Measurements from ENCODE around the gene CBR4.
"Not testable (repeated sequence)": the region's sequence is repeated elsewhere in the genome, so short reads cannot be mapped to it uniquely, and the experiment has no call there.

CBR4 gene

GRCh38 chr4:168993714-168994510 is 16.1 kb downstream of the CBR4 start:
- DNase-seq (ENCODE audit: low spot score): no peak

DNA sequence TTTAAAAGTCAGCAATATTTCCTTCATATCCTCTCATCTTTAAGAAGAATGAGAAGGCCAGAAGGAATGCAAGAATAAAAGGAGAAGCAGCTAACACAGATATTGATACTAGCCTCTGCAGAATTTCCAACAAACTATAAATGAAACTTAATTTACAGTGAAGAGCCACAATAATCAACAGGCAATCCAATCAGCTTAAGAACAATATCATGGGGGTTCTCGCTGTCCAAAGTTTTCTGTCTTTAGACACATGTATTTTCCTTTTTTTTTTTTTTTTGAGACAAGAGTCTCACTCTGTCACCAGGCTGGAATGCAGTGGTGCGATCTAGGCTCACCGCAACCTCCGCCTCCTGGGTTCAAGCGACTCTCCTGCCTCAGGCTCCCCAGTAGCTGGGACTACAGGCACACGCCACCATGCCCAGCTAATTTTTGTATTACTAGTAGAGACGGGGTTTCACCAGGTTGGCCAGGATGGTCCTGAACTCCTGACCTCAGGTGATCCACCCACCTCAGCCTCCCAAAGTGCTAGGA is 17.0 kb downstream of the CBR4 start:
- not testable (repeated sequence) for DNase-seq (ENCODE audit: low spot score)

DNA sequence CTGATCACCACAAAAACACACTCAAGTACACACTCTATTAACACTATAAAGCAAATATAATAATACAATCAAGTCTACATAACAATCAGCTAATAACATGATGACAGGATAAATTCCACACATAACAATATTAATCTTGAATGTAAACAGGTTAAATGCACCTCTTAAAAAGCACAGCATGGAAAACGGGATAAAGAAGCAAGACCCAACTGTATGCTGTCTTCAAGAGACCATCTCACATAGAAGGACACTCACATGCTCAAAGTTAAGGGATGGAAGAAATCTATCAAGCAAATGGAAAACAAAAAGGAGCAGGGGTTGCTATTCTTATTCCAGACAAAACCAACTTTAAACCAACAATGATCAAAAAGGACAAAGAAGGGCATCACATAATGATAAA is 28.1 kb downstream of the CBR4 start:
- no peak for DNase-seq (ENCODE audit: low spot score)

DNA sequence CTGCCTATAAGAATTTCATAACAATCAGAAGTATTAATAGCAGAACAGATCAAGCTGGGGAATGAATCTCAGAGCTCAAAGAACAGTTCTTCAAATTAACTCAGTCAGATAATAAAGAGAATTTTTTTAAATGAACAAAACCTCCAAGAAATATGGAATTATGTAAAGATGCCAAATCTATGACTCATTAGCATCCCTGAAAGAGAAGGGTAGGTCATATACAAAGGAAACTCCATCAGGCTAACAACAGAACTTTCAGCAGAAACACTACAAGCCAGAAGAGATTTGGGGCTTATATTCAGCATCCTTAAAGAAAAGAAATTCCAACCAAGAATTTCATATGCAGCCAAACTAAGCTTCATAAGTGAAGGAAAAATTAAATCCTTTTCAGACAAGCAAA is 28.6 kb downstream of the CBR4 start:
- DNase-seq (ENCODE audit: low spot score): no peak

DNA sequence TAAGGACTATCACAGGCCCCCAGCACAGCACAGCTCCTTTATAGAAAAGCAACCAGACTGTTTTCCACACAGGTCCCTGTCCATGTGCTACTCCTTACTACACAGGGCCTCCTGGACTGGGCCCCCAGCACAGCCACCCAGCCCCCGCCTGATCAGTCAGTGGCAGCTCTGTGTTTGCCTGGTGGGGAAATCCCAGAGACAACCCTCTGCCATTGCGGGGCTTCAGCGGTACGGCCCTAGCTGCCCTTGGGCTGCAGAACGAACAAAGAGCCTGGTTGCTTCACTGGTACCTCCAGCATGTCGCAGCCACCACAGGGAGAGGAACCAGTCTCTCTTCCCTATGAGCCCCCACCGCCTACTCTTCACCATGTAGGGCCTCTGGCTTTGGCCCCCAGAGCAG is 30.7 kb downstream of the CBR4 start:
- DNase-seq (ENCODE audit: low spot score): no peak

GRCh38 chr4:168978001-168978700 is 31.9 kb downstream of the CBR4 start:
- no peak for DNase-seq (ENCODE audit: low spot score)

DNA sequence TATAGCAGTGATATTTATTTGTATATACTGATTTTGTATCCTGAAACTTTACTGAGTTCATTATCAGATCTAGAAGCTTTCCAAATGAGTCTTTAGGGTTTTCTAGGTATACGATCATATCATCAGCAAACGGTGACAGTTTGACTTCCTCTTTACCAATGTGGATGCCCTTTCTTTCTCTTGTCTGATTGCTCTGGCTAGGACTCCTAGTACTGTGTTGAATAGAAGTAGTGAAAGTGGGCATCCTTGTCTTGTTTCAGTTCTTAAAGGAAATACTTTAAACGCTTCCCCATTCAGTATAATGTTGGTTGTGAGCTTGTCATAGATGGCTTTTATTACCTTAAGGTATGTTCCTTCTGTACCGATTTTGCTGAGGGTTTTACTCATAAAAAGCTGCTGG is 37.5 kb downstream of the CBR4 start:
- DNase-seq (ENCODE audit: low spot score): no peak

DNA sequence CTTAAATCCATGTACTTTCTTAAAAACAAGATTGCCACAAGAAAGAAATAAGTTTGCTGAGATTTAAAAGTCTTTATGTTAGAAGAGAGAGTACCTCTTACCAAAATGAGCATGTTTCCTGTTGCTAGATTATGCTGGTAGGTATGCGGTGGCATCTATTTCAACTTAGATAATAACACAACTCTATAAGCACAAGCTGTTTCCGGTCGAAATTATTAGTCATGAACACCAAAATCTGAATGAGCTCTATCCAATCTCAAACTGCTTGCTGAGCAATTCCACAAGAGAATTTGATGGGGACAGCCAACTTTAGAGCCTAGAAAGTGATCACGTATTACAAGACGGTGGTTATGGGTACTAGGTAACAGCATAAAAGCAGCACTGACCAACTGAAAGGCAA is 49.3 kb downstream of the CBR4 start:
- DNase-seq (ENCODE audit: low spot score): no peak

- no peak for DNase-seq (ENCODE audit: low spot score)
These were observed 54.4 kb downstream of the CBR4 start for GRCh38 chr4:168955674-168956073.

- DNase-seq (ENCODE audit: low spot score): not testable (repeated sequence)
These were observed 57.2 kb downstream of the CBR4 start for GRCh38 chr4:168952821-168953246.

- no peak for DNase-seq (ENCODE audit: low spot score)
These were observed 64.8 kb downstream of the CBR4 start for GRCh38 chr4:168945291-168945690.

DNA sequence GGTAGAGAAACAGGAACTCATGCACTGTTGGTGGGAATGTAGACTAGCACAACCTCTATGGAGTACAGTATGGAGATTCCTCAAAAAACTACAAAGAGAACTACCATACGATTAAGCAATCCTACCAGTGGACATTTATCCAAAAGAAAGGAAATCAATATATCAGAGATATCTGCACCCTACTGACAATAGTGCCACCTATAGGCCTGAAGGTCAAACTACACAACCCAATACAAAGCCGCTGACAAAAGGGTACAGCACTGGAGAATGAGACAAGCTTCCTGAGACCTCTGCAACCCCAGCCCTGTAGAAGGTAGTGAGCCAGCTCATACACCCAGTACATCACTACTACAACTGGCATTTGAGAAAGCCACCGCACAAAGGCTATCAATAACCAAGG is 67.1 kb downstream of the CBR4 start:
- no peak for DNase-seq (ENCODE audit: low spot score)

All from HuH-7.5 (cell line).